GM12864 (cell line): ENCODE data around the gene LRIG1.

Experiments used
- DNase-seq: peaks from one replicate; pipeline ENCODE4 v3.0.0-alpha.2; 2011; ENCODE audit warnings: low read depth
- H3K4me3 ChIP-seq: 2 replicates; pipeline ENCODE4 v1.5.1; 2011; ENCODE audit warnings: mild to moderate bottlenecking, low read depth, low read length, control low read depth
- TF ChIP-seq, protein P1 (sequence below): IDR thresholded peaks from 2 replicates; pipeline ENCODE4 v1.5.1; 2011; ENCODE audit warnings: low read depth, mild to moderate bottlenecking, moderate library complexity, low read length, control low read depth, inconsistent platforms; ENCODE audit errors: missing control alignments

Gene LRIG1

DNA sequence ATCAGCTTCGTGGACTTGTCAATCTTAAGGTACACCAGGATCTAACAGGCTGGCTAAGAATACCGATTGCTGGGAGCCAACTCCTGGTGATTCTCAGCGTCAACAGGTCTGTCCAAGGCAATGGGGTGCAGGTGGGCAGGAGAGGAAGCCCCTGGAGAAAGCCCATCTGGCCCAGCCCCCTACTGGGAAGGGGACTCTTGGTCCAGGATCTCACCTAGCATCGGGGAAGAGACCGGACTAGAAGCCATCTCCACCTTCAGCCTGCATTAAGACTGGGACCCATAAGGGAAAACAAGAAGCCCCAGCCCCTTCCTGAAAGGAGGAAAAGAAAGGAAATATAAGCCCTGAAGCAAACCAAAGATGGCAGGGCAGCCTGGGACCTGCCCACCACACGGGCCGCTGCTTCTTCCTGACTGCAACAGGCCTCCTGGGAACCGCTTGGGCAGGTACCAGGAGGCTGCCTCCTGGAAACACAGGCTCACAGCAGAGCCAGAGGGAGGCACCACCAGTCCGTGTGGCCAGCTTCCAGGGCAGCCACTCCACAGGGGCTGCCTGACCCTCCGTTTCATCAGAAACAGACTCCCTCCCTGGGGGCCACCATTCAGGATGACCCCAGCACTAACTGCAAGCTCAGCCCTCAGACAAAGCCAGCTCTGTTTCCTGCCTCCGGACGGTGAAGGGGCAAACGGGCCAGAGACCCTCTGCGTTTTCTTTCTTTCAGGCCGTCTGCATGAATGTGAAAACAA lies 100.2 kb downstream of the LRIG1 start:
- no peak overlapping the region for H3K4me3 ChIP-seq
- no peak for DNase-seq

DNA sequence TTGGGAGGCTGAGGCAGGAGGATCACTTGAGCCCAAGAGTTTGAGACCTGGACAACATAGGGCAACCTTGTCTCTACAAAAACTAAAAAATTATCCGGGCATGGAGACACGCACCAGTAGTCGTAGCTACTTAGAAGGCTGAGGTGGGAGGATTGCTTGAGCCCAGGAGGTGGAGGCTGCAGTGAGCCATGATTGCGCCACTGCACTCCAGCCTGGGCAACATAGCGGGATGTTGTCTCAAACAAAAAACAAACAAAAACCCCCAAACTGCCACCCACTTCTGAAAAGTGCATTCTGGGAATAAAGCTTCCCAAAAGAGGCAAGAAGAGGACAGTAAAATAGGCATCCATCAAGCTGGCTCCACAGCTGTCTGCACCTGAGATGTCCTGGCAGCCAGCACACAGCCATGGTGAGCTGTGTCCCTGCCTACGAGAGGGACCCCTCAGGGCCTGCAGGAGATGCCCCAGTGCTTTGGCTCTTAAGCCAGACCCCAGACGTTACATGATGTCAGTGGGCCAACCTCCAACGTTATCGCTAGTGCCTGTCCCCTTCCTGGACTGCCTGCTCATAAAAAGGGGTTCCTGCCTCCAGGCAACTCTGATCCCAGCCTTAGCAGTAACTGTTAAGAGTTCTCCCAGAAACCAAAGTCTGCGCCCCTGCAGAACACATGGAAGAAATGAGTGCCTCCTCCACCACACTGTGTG lies 101.1 kb downstream of the LRIG1 start:
- no peak overlapping the region for H3K4me3 ChIP-seq
- no peak for DNase-seq
- TF ChIP-seq, protein P1, sequence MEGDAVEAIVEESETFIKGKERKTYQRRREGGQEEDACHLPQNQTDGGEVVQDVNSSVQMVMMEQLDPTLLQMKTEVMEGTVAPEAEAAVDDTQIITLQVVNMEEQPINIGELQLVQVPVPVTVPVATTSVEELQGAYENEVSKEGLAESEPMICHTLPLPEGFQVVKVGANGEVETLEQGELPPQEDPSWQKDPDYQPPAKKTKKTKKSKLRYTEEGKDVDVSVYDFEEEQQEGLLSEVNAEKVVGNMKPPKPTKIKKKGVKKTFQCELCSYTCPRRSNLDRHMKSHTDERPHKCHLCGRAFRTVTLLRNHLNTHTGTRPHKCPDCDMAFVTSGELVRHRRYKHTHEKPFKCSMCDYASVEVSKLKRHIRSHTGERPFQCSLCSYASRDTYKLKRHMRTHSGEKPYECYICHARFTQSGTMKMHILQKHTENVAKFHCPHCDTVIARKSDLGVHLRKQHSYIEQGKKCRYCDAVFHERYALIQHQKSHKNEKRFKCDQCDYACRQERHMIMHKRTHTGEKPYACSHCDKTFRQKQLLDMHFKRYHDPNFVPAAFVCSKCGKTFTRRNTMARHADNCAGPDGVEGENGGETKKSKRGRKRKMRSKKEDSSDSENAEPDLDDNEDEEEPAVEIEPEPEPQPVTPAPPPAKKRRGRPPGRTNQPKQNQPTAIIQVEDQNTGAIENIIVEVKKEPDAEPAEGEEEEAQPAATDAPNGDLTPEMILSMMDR: no peak

More for the DNA sequence above, 100.2 kb downstream of the LRIG1 start:
- TF ChIP-seq, protein P1: no peak

DNA sequence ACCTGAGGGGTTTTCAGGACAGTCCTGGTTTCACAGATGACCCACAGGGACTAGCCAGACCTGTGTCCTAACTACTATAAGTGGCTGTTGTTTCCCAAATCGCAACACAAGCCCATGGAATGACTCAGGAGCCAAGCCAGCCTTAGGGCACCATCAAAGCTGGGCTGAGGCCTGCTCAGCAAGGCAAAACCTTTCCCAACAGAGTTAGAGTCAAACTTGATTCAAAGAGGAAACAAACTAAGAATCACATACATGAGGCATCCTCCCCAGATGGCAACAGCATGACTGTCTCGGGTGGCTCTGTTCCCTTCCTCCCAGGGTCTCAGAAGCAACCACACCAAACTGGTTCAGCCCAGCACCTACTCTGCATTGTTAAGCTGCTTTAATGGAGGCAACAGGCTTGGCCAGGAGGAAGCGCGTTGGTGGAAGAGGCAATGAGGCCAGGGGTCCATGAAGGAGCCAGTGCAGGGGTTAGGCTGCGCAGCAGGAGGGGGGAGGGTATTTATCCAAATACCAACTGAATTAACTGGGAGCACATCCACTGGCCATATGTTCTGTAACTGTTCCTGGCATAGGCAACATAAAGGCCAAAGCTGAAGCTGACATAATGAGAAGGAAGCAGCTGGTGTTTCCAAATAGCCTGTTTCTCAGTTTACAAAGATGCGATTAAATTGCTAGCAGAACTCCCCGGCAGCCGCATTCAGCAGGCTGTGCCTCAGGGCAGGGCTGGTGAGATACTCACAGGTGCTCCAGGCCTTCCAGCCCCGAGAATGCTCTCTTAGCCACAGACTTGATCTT lies 102.4 kb downstream of the LRIG1 start:
- H3K4me3 ChIP-seq: no peak overlapping the region
- TF ChIP-seq, protein P1: no peak
- no peak for DNase-seq

DNA sequence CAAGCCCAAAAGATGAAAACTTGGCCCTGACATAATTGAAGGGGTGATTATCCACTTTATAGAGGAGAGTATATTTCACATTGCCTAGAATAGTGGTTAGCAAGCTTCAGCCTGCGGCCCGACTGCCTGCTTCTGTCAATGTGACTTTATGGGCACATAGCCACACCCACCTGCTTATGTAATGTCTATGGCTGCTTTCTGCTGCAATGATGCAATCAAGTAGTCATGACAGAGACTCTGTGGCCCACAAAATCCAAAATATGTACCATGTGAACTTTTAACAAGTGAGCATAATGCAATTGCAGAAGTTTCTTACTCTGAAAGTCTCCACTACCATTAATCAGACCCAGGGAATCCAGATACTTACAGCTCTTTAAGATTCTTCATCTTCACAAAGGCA lies 103.1 kb downstream of the LRIG1 start:
- DNase-seq: no peak
- TF ChIP-seq, protein P1: no peak
- no peak overlapping the region for H3K4me3 ChIP-seq

DNA sequence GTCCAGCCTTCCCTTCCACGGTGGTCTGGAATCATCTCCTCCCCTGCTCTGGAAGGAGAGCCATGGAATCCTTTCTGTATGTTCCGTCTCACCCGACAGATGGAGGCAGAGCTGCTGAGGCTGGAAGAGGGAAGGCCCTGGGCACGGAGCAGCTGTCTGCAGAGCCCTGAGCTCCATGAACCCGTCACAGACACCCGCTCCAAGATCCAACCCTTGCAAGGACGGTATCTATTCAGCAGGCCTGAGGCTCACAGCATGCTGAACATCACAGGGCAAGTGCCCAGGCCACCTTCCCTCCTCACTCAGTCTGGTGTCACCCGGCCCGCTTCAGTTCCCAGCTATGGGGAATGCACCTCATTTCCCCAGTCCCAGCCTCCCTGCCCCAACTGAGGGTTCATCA lies 103.9 kb downstream of the LRIG1 start:
- TF ChIP-seq, protein P1: no peak
- DNase-seq: no peak
- no peak overlapping the region for H3K4me3 ChIP-seq

DNA sequence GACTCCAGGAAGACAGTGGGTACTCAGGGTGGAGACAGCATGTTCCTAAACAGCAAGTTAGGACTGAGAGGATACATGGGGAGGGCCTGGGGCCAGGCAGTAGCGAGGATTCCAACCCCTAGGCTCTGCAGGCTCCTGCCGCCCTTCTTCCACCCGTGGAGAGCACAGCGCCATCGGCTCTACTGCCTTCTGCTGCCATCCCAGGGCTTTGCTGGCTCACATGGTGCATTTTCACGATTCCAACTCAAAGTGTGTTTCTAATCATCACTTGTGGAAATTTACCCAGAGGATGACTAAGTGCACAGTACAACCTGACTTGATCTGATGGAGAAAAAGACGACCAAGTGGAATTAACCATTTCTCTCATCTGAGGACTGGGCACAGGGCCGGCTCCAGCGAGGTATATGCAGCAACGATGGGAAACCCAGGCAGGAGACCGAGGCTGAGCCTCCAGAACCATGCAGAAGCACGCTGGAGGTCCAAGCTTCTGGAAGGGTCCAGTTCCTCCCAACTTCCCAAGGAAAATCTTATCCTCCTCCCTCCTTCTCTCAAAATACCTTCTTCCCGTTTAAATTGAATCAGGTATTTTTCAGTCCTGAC lies 104.6 kb downstream of the LRIG1 start:
- H3K4me3 ChIP-seq: no peak overlapping the region
- TF ChIP-seq, protein P1: no peak
- no peak for DNase-seq
